Cardiac muscle cell (in vitro differentiated cells and primary cell): ENCODE data around the gene IL5RA. TPM values are rescaled to one million over a fixed set of nuclear protein-coding genes. Genes with fewer than 3 reads are reported as not detected.

Source experiments
- DNase-seq, 2 donors: peaks; one replicate each; pipeline versions ENCODE4 v3.0.0 to v3.0.0-alpha.2; 2010 to 2017; ENCODE audit warnings: low read depth in 1 of 2, low spot score in 1 of 2
- H3K27ac ChIP-seq: fragments of 200-600 bp; sonication (generic); 2 replicates; pipeline ENCODE4 v1.5.1; 2016
- H3K27me3 ChIP-seq: fragments of 200-600 bp; sonication (generic); 2 replicates; pipeline ENCODE4 v1.6.0; 2016; ENCODE audit warnings: control low read depth
- H3K36me3 ChIP-seq: fragments of 200-600 bp; sonication (generic); 2 replicates; pipeline ENCODE4 v1.5.1; 2016; ENCODE audit warnings: control low read depth
- H3K4me1 ChIP-seq: fragments of 200-600 bp; sonication (generic); 2 replicates; pipeline ENCODE4 v1.8.1; 2017; ENCODE audit warnings: low read depth, mild to moderate bottlenecking, mixed run types
- H3K4me3 ChIP-seq: fragments of 200-600 bp; sonication (generic); 2 replicates; pipeline ENCODE4 v1.5.1; 2016; ENCODE audit warnings: mild to moderate bottlenecking
- H3K9me3 ChIP-seq: fragments of 200-600 bp; sonication (generic); 2 replicates; pipeline ENCODE4 v1.5.1; 2017; ENCODE audit warnings: low read depth, mild to moderate bottlenecking, control low read depth
- CTCF ChIP-seq: IDR thresholded peaks from 2 replicates; pipeline ENCODE4 v1.5.1; 2012; ENCODE audit warnings: low read depth, mild to moderate bottlenecking, low read length
- polyA plus RNA-seq: library from polyadenylated mRNA; unstranded; fragments of >200 nt; fragmentation: Nextera tagmentation; extraction: Ambion mirVana; gene quantifications from 2 replicates; pipeline ENCODE4 v1.2.1, GENCODE V29; 2016
- total RNA-seq: library from RNA; depleted of rRNA; stranded (reverse); fragments of >200 nt; gene quantifications from 2 replicates; pipeline ENCODE4 v1.2.3, GENCODE V29; 2016

Gene IL5RA
- total and polyA plus RNA-seq, 2 experiments from 2014 or later: not detected

DNA sequence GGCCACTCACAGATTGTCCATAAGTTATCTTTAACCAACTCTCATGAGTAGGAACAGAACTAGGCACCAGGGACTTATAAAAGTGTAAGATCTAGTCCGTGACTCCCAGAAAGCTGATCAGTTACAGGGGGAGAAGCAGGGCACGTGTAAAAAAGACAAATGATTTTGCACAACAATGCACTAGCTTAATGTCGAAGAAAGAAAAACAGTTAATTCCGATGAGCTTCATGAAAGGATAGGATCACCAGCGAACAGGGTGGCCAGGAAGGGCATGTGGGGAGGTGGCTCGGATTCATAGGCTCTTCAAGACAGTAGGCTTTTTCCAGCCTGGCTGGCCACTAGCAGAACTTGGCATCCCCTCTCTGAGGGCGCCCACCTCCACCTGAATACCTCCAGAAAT, 90.0 kb downstream of the IL5RA start:
- no peaks in the 10 kb centered on the region for H3K9me3 ChIP-seq
- no peaks in the 10 kb centered on the region for H3K27me3 ChIP-seq
- H3K4me1 ChIP-seq: peaks cover 10% of the 10 kb centered on the region
- no peak for TF ChIP-seq CTCF
- no peak overlapping the region for H3K27ac ChIP-seq
- DNase-seq: no peak
- no peaks in the 10 kb centered on the region for H3K36me3 ChIP-seq
- H3K4me3 ChIP-seq: no peak overlapping the region

Other genes starting within 250 kb of the IL5RA start
- gene TRNT1, start 16.6 kb upstream of the IL5RA start, total RNA-seq: 9.8 and 12.2 TPM in 2 replicates
- 25.1 and 25.6 TPM in 2 replicates for gene TRNT1, start 16.6 kb upstream of the IL5RA start, polyA plus RNA-seq
- 47.3 and 63.0 TPM in 2 replicates for gene CRBN, start 69.3 kb upstream of the IL5RA start, total RNA-seq
- 44.5 and 47.2 TPM in 2 replicates for gene CRBN, start 69.3 kb upstream of the IL5RA start, polyA plus RNA-seq